ENCODE results near the gene HAS3.

GRCh38 chr16:69111876-69112230, 6.4 kb downstream of the HAS3 start:
- TF ChIP-seq FOS (IDR thresholded peaks at IDR 0.05; ENCODE audit: borderline replicate concordance, insufficient read depth, low read length) (no peak), CTCF (IDR thresholded peaks at IDR 0.05; ENCODE audit: extremely low read depth in 1 of 2, insufficient read depth in 1 of 2, low read depth in 1 of 2, low read length in 2 of 2) (no peak), MYC (IDR thresholded peaks at IDR 0.05; ENCODE audit: low read depth, low read length) (no peak), EZH2 (IDR thresholded peaks at IDR 0.05; ENCODE audit: borderline replicate concordance, low read depth, low read length, severe bottlenecking) (no peak), POLR2AphosphoS5 (IDR thresholded peaks at IDR 0.05; ENCODE audit: insufficient read depth, low read depth, low read length) (no peak)
